Adipocyte (in vitro differentiated cells): ENCODE results near the gene MED7.
A peak's percentile ranks its signal among the peaks of the same experiment; 100 is the strongest.

ENCODE experiments used
- DNase-seq: peaks from one replicate; pipeline ENCODE4 v3.0.0-alpha.2; 2015; ENCODE audit warnings: low read depth
- H3K27me3 ChIP-seq: replicated peaks from 2 replicates; pipeline ENCODE4 v1.7.0; 2013; ENCODE audit warnings: mild to moderate bottlenecking, low read length, moderate library complexity; ENCODE audit not compliant: control insufficient read depth, insufficient read depth
- H3K36me3 ChIP-seq: 2 replicates; pipeline ENCODE4 v1.7.0; 2013; ENCODE audit warnings: low read length, mild to moderate bottlenecking, moderate library complexity; ENCODE audit not compliant: control insufficient read depth, insufficient read depth, severe bottlenecking
- H3K4me1 ChIP-seq: 2 replicates; pipeline ENCODE4 v1.7.0; 2013; ENCODE audit warnings: mild to moderate bottlenecking, low read length, moderate library complexity; ENCODE audit not compliant: control insufficient read depth, insufficient read depth
- H3K4me3 ChIP-seq: 2 replicates; pipeline ENCODE4 v1.7.0; 2013; ENCODE audit warnings: mild to moderate bottlenecking, low read length, moderate library complexity
- H3K9ac ChIP-seq: 2 replicates; pipeline ENCODE4 v1.7.0; 2013; ENCODE audit warnings: mild to moderate bottlenecking, low read length, moderate library complexity
- H3K9me3 ChIP-seq: 2 replicates; pipeline ENCODE4 v1.7.0; 2013; ENCODE audit warnings: mild to moderate bottlenecking, low read length, moderate library complexity; ENCODE audit not compliant: control insufficient read depth

Gene MED7

DNA sequence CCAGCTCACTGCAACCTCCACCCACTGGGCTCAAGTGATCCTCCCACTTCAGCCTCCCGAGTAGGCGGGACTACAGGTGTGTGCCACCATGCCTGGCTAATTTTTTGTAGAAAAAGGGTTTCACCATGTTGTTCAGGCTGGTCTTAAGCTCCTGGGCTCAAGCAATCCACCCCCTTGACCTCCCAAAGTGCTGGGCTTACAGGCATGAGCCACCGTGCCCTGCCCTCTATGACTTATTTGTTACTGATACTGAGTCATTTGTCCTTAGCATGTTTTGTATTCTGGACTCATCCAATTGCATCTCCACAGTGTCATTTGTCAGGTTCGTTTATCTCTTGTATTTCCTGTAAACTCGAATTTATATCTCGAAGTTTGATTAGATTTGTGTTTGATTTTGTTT is 35.3 kb upstream of the MED7 start:
- no peak overlapping the region for H3K9ac ChIP-seq
- DNase-seq: no peak
- H3K4me1 ChIP-seq: no peaks in the 10 kb centered on the region
- H3K27me3 ChIP-seq: peaks cover 8% of the 10 kb centered on the region
- H3K9me3 ChIP-seq: no peaks in the 10 kb centered on the region
- H3K4me3 ChIP-seq: no peak overlapping the region
- H3K36me3 ChIP-seq: no peaks in the 10 kb centered on the region

DNA sequence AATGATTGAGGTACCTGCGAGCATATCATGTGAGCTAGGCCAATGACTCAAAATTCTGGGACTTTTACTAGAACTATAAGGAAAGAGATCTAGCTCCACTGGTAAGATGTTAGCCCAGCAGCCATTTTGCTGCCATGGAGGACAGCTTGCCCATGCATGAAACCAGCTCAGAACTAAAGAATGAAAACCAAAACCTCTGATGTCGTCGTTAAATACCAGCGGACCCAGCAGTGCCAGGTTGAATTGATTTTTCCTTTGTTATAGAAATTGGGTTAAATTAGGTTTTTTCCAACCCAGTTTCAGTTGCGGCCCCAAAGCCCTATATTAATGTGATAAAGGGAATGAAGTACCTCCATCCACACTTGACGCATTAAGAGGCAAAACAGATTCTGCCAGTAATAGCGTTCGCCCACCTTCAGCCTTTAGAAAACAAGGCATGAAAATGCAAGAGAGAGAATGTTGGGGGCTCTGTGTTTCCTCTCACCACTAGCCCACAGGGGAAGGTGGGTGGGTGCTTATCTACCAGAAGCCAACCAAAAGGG is 32.5 kb upstream of the MED7 start:
- Histone ChIP-seq H3K27me3 (peaks cover 10% of the 10 kb centered on the region), H3K4me1 (no peaks in the 10 kb centered on the region), H3K9ac (no peak overlapping the region), H3K9me3 (peaks cover 6% of the 10 kb centered on the region), H3K4me3 (no peak overlapping the region), H3K36me3 (no peaks in the 10 kb centered on the region)
- DNase-seq: no peak

DNA sequence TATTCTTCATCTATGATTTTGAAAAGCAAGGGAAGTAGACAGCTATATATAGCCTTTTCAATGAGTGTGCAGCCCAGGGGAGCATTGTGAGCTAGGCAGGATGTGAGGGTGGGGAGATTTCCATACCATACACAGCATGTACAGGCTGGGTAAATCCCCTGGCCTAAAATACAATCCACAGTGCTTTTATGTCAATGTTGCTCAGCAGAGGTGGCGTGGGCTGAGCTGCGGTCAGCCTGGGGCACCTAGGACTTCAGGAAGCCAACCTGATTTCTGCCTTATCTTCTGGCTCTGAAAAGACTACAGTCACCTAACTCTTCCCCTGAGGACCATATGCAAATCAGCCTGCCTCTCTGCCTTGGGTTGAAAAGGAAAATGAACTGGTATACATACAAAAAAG is 29.7 kb upstream of the MED7 start:
- H3K9me3 ChIP-seq: peaks cover 6% of the 10 kb centered on the region
- peaks cover 5% of the 10 kb centered on the region for H3K27me3 ChIP-seq
- DNase-seq: no peak
- H3K9ac ChIP-seq: no peak overlapping the region
- no peaks in the 10 kb centered on the region for H3K4me1 ChIP-seq
- H3K36me3 ChIP-seq: no peaks in the 10 kb centered on the region
- no peak overlapping the region for H3K4me3 ChIP-seq

DNA sequence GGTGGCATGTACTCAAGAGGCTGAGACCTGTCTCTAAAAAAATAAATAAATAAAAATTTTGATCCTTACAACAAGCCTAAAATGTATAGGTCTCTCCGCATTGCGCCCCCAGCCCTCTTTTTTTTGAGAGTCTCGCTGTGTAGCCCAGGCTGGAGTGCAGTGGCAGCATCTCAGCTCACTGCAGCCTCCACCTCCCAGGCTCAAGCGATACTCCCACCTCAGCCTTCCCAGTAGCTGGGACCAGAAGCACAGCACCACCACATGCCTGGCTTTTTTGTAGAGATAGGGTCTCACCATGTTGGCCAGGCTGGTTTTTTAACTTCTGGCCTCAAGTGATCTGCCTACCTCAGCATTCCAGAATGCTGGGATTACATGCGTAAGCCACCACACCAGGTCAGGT is 25.6 kb upstream of the MED7 start:
- Histone ChIP-seq H3K4me1 (no peaks in the 10 kb centered on the region), H3K36me3 (no peaks in the 10 kb centered on the region), H3K4me3 (no peak overlapping the region), H3K27me3 (peaks cover 10% of the 10 kb centered on the region), H3K9me3 (peaks cover 6% of the 10 kb centered on the region), H3K9ac (no peak overlapping the region)
- DNase-seq: no peak

DNA sequence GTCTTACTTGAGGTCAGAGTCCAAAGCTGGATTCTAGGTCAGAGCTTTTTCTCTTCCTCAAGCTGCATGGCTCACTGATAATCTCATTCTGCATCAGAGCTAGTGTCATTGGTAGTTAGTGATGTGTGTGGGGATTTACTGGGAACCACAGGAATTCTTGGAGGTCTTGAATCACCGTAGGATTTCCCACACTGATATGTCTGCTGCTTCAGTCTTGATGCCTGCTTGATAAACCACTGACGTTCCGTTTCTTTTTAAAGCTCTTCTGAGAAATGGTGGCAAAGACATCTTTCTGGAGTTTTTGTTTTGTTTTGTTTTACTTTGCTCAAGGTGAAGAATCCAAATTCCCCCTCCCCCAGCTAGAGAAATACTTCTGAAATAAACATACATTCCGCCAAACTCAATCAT is 24.6 kb upstream of the MED7 start:
- Histone ChIP-seq H3K36me3 (no peaks in the 10 kb centered on the region), H3K27me3 (peaks cover 20% of the 10 kb centered on the region), H3K9me3 (peaks cover 6% of the 10 kb centered on the region), H3K9ac (no peak overlapping the region), H3K4me1 (no peaks in the 10 kb centered on the region), H3K4me3 (no peak overlapping the region)
- peak; percentile 31 for DNase-seq

DNA sequence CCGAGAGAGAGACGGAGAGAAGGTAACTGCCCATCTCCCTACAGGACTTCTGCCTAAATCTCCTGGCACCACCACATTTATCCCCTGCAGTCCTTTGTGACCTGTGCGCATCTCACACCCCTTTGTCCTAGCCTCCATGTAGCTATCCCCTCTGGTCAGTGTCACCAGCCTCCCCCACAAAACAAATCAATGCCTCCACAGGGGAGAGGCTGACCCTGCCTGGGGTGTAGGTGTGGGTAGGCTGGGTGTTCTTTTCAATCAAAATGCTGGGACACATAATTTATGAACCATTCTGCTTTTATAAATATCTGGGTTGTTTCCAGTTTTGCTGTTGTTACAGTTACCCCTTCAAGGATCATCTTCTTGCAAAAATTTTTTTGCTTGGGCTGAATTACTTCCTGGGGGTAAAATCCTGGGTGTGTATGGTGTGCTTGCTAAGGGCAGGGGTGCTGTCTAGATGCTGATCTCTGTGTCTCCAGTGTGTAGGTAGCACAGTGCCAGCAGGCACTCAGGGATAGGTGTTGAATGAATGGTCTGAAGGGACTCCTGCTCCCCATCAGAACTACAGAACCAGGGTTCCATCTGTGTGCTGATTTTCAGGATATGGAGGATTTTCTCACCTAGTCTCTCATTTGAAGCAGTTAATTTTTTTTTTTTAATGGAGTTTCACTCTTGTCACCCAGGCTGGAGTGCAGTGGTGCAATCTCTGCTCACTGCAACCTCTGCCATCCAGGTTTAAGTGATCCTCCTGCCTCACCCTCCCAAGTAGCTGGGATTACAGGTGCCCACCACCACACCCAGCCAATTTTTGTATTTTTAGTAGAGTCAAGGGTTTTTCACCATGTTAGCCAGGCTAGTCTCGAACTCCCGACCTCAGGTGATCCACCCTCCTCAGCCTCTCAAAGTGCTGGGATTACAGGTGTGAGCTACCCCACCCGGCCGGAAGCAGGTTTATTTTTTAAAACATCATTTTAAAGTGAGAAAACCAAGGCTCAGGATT is 23.8 kb upstream of the MED7 start, which contains the start of gene GARIN3:
GARIN3 (minus strand) TSS at position 51 of the 1,000 bp plus-strand sequence. CDS start 96 bp downstream, outside the sequence.
- no peak for DNase-seq
- Histone ChIP-seq H3K9ac (no peak within 1 kb of the TSS), H3K9me3 (peaks cover 6% of the 10 kb centered on the region), H3K4me1 (no peaks in the 10 kb centered on the region), H3K27me3 (peaks cover 25% of the 10 kb centered on the region), H3K36me3 (no peaks in the 10 kb centered on the region), H3K4me3 (no peak within 1 kb of the TSS)

DNA sequence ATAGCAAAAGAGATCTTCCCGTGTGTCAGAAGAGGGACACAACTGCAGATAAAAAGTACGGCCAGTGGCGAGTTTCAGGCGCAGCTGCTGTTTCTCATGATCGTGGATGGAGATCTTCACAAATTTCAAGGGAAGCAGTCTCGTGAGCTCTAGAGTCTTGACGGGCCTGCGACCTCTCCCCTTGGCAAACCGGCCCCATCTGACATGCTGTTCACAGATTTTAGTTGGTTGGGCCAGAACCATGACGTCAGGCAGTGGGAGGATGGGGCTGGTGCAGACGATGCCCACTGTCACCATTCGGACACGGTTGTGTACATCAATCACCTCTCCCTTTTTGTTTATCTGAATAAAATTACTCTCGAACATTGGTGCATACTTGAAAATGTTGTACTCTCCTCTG is 23.0 kb upstream of the MED7 start:
- Histone ChIP-seq H3K4me1 (no peaks in the 10 kb centered on the region), H3K27me3 (peaks cover 22% of the 10 kb centered on the region), H3K9me3 (peaks cover 3% of the 10 kb centered on the region), H3K9ac (no peak overlapping the region), H3K4me3 (no peak overlapping the region), H3K36me3 (no peaks in the 10 kb centered on the region)
- no peak for DNase-seq

DNA sequence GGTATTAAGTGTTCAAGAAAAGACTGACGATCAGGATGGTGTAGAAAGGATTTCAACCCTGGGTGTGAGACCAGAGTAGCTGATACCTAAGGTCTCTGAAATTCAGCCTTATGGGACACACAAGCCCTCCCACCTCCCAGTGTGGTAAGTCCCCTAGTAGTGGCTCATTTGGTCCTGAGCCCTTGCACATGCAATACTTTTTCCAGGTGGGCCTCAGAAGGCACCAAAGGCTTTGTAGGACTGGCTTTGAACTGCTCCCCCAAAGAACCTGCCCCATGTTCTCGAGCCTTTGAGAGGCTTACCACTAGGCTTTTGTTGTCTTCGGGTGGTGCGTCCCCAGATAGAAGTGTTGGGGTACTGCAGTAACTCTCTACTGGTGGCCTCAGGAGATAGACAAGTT is 22.6 kb upstream of the MED7 start:
- no peak for DNase-seq
- no peak overlapping the region for H3K4me3 ChIP-seq
- H3K9me3 ChIP-seq: no peaks in the 10 kb centered on the region
- no peak overlapping the region for H3K9ac ChIP-seq
- H3K4me1 ChIP-seq: no peaks in the 10 kb centered on the region
- peaks cover 19% of the 10 kb centered on the region for H3K27me3 ChIP-seq
- H3K36me3 ChIP-seq: no peaks in the 10 kb centered on the region

DNA sequence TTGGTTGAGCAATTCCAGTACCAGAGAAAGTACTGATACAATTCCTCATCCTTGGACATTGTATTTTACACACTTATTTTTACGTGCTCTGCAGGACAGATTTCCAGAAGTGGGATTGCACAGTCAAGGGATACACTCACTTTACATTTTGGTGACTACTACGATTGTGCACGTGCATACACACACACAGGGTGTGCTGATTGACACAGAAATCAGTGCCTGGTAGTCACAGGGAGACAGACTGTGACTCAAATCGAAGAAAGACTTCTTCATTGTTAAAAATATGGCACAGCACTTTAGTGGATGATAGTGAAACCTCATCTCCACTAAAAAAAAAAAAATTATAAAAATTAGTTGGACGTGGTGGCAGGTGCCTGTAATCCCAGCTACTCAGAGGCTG is 21.9 kb upstream of the MED7 start:
- Histone ChIP-seq H3K4me3 (no peak overlapping the region), H3K9me3 (no peaks in the 10 kb centered on the region), H3K4me1 (no peaks in the 10 kb centered on the region), H3K27me3 (peaks cover 19% of the 10 kb centered on the region), H3K9ac (no peak overlapping the region), H3K36me3 (no peaks in the 10 kb centered on the region)
- no peak for DNase-seq

DNA sequence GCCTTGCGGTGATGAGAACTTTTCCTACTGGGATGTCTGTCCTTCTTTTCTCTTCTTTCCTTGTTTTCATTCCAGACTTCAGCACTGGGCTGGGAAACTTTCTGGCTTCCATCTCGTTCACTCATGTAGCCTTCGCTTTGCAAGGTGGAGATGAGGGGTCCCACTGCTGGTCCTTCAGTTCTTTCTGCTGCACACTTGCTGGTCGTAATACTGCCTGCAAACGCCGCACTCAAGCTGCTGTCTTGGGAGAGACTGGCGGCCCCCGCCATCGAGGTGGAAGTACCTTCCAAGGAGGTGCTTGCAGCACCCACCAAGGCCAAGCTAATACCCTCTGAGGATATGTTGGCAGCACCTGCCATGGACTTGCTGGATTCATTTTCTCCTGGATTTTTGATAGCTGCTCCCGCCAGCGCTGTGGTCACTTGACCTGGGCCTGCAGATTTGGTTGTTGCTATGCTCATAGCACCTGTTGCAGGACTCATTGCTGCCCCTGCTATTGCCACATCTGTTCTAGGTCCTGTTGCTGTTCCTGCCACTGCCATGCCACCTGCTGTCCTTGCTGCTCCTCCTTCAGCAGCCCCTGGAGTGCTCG is 20.4 kb upstream of the MED7 start:
- no peaks in the 10 kb centered on the region for H3K4me1 ChIP-seq
- no peaks in the 10 kb centered on the region for H3K9me3 ChIP-seq
- no peak overlapping the region for H3K4me3 ChIP-seq
- H3K9ac ChIP-seq: no peak overlapping the region
- peaks cover 19% of the 10 kb centered on the region for H3K27me3 ChIP-seq
- no peaks in the 10 kb centered on the region for H3K36me3 ChIP-seq
- DNase-seq: no peak

DNA sequence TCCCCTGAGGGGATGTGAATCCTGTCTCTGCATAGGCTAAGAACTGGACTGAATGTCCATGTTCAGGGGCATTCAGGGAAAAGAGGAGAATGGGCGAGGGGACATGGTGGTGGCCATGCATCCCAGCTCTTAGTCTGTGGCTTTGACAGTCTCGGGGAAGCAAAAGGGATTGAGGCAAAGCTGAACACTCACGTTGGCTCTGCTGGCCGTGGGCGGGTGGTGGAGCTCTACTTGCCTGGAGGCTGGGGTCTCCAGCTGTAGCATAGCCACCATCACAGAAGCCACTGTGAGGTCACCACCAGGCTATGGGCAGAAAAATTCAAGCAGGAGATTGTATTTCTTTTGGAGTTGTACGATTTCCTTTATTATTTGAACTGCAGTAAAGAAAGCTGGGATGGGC is 19.3 kb upstream of the MED7 start:
- no peaks in the 10 kb centered on the region for H3K36me3 ChIP-seq
- H3K9me3 ChIP-seq: no peaks in the 10 kb centered on the region
- H3K4me3 ChIP-seq: no peak overlapping the region
- H3K9ac ChIP-seq: no peak overlapping the region
- H3K4me1 ChIP-seq: no peaks in the 10 kb centered on the region
- DNase-seq: no peak
- H3K27me3 ChIP-seq: peaks cover 19% of the 10 kb centered on the region
